ENCODE measurements around the gene AK2. TPM values are rescaled to one million over a fixed set of nuclear protein-coding genes. Genes with fewer than 3 reads are reported as not detected.
A peak's percentile ranks its signal among the peaks of the same experiment; 100 is the strongest.

The AK2 gene
- total and polyA plus RNA-seq, 2 donors (not counting 1 experiment from before 2014, with no cell fraction given) = 62.6 to 141 TPM

GRCh38 chr1:33002006-33002405 lies 34.7 kb downstream of the AK2 start:
- Histone ChIP-seq H3K79me2 (ENCODE audit: control insufficient read depth, insufficient read depth, low read length) (no peaks in the 10 kb centered on the region), H3K9ac (ENCODE audit: insufficient read depth, low read length) (no peak overlapping the region), H3K36me3 (ENCODE audit: control insufficient read depth, insufficient read depth, low read length) (no peaks in the 10 kb centered on the region), H3K9me3 (ENCODE audit: control insufficient read depth, insufficient read depth, low read depth, low read length) (no peaks in the 10 kb centered on the region), H3K4me1 (ENCODE audit: control insufficient read depth, extremely low read depth, insufficient read depth, low read length) (peaks cover 18% of the 10 kb centered on the region), H4K20me1 (ENCODE audit: control insufficient read depth, extremely low read depth, insufficient read depth, low read length) (no peaks in the 10 kb centered on the region), H3K4me2 (ENCODE audit: extremely low read depth, insufficient read depth, low read length) (no peak overlapping the region), H3K27me3 (ENCODE audit: control insufficient read depth, insufficient read depth, low read length) (no peaks in the 10 kb centered on the region), H3K27ac (ENCODE audit: insufficient read depth, low read length) (no peak overlapping the region), H3K4me3 (replicated peaks in 1 of 4; ENCODE audit: control extremely low read depth in 1 of 4, insufficient read depth in 1 of 4, low read depth in 3 of 4, low read length in 4 of 4) (no peak overlapping the region), H2AFZ (ENCODE audit: low read length) (no peak overlapping the region)
- DNase-seq (ENCODE audit: low read depth in 2 of 2) = no peak
- TF ChIP-seq CTCF (conservative IDR thresholded peaks at IDR 0.05 in 1 of 2, IDR thresholded peaks at IDR 0.05 in 1 of 2; ENCODE audit: low read depth in 1 of 2, low read length in 2 of 2) (no peak), EZH2 (IDR thresholded peaks at IDR 0.05; ENCODE audit: low read length, missing control alignments) (no peak)

- TF ChIP-seq EZH2 (IDR thresholded peaks at IDR 0.05; ENCODE audit: low read length, missing control alignments) = no peak
- TF ChIP-seq CTCF (conservative IDR thresholded peaks at IDR 0.05 in 1 of 2, IDR thresholded peaks at IDR 0.05 in 1 of 2; ENCODE audit: low read depth in 1 of 2, low read length in 2 of 2) = peak in 1 of 2 donors; percentile 14
- no peak for DNase-seq (ENCODE audit: low read depth in 2 of 2)
Measured at GRCh38 chr1:33001282-33001681, 35.4 kb downstream of the AK2 start.

GRCh38 chr1:33000427-33001026 lies 36.2 kb downstream of the AK2 start:
- H3K4me1 ChIP-seq (ENCODE audit: control insufficient read depth, extremely low read depth, insufficient read depth, low read length) = peaks cover 20% of the 10 kb centered on the region
- H2AFZ ChIP-seq (ENCODE audit: low read length) = no peak overlapping the region
- H3K27me3 ChIP-seq (ENCODE audit: control insufficient read depth, insufficient read depth, low read length) = no peaks in the 10 kb centered on the region
- no peaks in the 10 kb centered on the region for H3K9me3 ChIP-seq (ENCODE audit: control insufficient read depth, insufficient read depth, low read depth, low read length)
- H3K9ac ChIP-seq (ENCODE audit: insufficient read depth, low read length) = no peak overlapping the region
- H3K79me2 ChIP-seq (ENCODE audit: control insufficient read depth, insufficient read depth, low read length) = no peaks in the 10 kb centered on the region
- no peak for TF ChIP-seq CTCF (conservative IDR thresholded peaks at IDR 0.05 in 1 of 2, IDR thresholded peaks at IDR 0.05 in 1 of 2; ENCODE audit: low read depth in 1 of 2, low read length in 2 of 2)
- TF ChIP-seq EZH2 (IDR thresholded peaks at IDR 0.05; ENCODE audit: low read length, missing control alignments) = no peak
- no peaks in the 10 kb centered on the region for H3K36me3 ChIP-seq (ENCODE audit: control insufficient read depth, insufficient read depth, low read length)
- H3K4me3 ChIP-seq (replicated peaks in 1 of 4; ENCODE audit: control extremely low read depth in 1 of 4, insufficient read depth in 1 of 4, low read depth in 3 of 4, low read length in 4 of 4) = no peak overlapping the region
- no peaks in the 10 kb centered on the region for H4K20me1 ChIP-seq (ENCODE audit: control insufficient read depth, extremely low read depth, insufficient read depth, low read length)
- no peak for DNase-seq (ENCODE audit: low read depth in 2 of 2)
- no peak overlapping the region for H3K4me2 ChIP-seq (ENCODE audit: extremely low read depth, insufficient read depth, low read length)
- H3K27ac ChIP-seq (ENCODE audit: insufficient read depth, low read length) = no peak overlapping the region

More at GRCh38 chr1:33001282-33001681, 35.4 kb downstream of the AK2 start:
- Histone ChIP-seq H3K4me2 (ENCODE audit: extremely low read depth, insufficient read depth, low read length) (no peak overlapping the region), H4K20me1 (ENCODE audit: control insufficient read depth, extremely low read depth, insufficient read depth, low read length) (no peaks in the 10 kb centered on the region), H2AFZ (ENCODE audit: low read length) (no peak overlapping the region), H3K4me3 (replicated peaks in 1 of 4; ENCODE audit: control extremely low read depth in 1 of 4, insufficient read depth in 1 of 4, low read depth in 3 of 4, low read length in 4 of 4) (no peak overlapping the region), H3K27me3 (ENCODE audit: control insufficient read depth, insufficient read depth, low read length) (no peaks in the 10 kb centered on the region), H3K79me2 (ENCODE audit: control insufficient read depth, insufficient read depth, low read length) (no peaks in the 10 kb centered on the region), H3K9me3 (ENCODE audit: control insufficient read depth, insufficient read depth, low read depth, low read length) (no peaks in the 10 kb centered on the region), H3K4me1 (ENCODE audit: control insufficient read depth, extremely low read depth, insufficient read depth, low read length) (peaks cover 20% of the 10 kb centered on the region), H3K36me3 (ENCODE audit: control insufficient read depth, insufficient read depth, low read length) (no peaks in the 10 kb centered on the region), H3K27ac (ENCODE audit: insufficient read depth, low read length) (no peak overlapping the region), H3K9ac (ENCODE audit: insufficient read depth, low read length) (no peak overlapping the region)

Measured in fibroblast of lung (primary cell).